WERI-Rb-1 (cell line): Measurements from ENCODE around the gene CSKMT.

ENCODE experiments used
- DNase-seq: peaks from one replicate; pipeline ENCODE4 v3.0.0-alpha.2; 2020
- H3K27ac ChIP-seq: fragments of 250-450 bp; sonication (Bioruptor Pico); 2 replicates; pipeline ENCODE4 v1.5.1; 2020; ENCODE audit warnings: mild to moderate bottlenecking, moderate library complexity
- H3K27me3 ChIP-seq: fragments of 250-450 bp; sonication (Bioruptor Pico); 2 replicates; pipeline ENCODE4 v1.5.1; 2021; ENCODE audit warnings: mild to moderate bottlenecking, low read depth, moderate library complexity; ENCODE audit not compliant: insufficient read depth, severe bottlenecking
- H3K36me3 ChIP-seq: fragments of 250-450 bp; sonication (Bioruptor Pico); 2 replicates; pipeline ENCODE4 v1.5.1; 2020; ENCODE audit warnings: mild to moderate bottlenecking, moderate library complexity
- H3K4me3 ChIP-seq: 2 replicates; pipeline ENCODE4 v1.5.1; 2011; ENCODE audit warnings: low read depth, mild to moderate bottlenecking, control low read depth, low read length
- H3K9me3 ChIP-seq: fragments of 250-450 bp; sonication (Bioruptor Pico); 2 replicates; pipeline ENCODE4 v1.5.1; 2021; ENCODE audit warnings: mild to moderate bottlenecking, moderate library complexity; ENCODE audit not compliant: severe bottlenecking
- CTCF ChIP-seq: IDR thresholded peaks from 2 replicates; pipeline ENCODE4 v1.5.1; 2011; ENCODE audit warnings: low read depth, mild to moderate bottlenecking, control low read depth, inconsistent platforms, low read length

Gene CSKMT

GRCh38 chr11:62666259-62666926, 1.3 kb downstream of the CSKMT start:
- peak overlapping the region; percentile 96 for H3K4me3 ChIP-seq
- no peak for DNase-seq
- H3K27ac ChIP-seq = peak overlapping the region; percentile 87
- peaks cover 47% of the 10 kb centered on the region for H3K36me3 ChIP-seq
- TF ChIP-seq CTCF = no peak
- H3K9me3 ChIP-seq = no peaks in the 10 kb centered on the region
- H3K27me3 ChIP-seq = no peaks in the 10 kb centered on the region

- Histone ChIP-seq H3K27me3 (no peaks in the 10 kb centered on the region), H3K27ac (peak overlapping the region; percentile 87), H3K9me3 (no peaks in the 10 kb centered on the region), H3K4me3 (no peak overlapping the region), H3K36me3 (peaks cover 44% of the 10 kb centered on the region)
- TF ChIP-seq CTCF = no peak
- no peak for DNase-seq
Measured at GRCh38 chr11:62667460-62667859, 2.3 kb downstream of the CSKMT start.

GRCh38 chr11:62669420-62670161, 4.5 kb downstream of the CSKMT start:
- Histone ChIP-seq H3K27ac (peak overlapping the region; percentile 88), H3K36me3 (peaks cover 53% of the 10 kb centered on the region), H3K27me3 (no peaks in the 10 kb centered on the region), H3K4me3 (peak overlapping the region; percentile 34), H3K9me3 (no peaks in the 10 kb centered on the region)
- peak; percentile 79 for DNase-seq
- TF ChIP-seq CTCF = no peak

- no peak for DNase-seq
- peak overlapping the region; percentile 93 for H3K4me3 ChIP-seq
- H3K27me3 ChIP-seq = no peaks in the 10 kb centered on the region
- no peaks in the 10 kb centered on the region for H3K9me3 ChIP-seq
- TF ChIP-seq CTCF = no peak
- peaks cover 58% of the 10 kb centered on the region for H3K36me3 ChIP-seq
- H3K27ac ChIP-seq = peak overlapping the region; percentile 88
Measured at GRCh38 chr11:62671236-62671607, 6.1 kb downstream of the CSKMT start.

- Histone ChIP-seq H3K4me3 (peak within 1 kb of the TSS; percentile 93), H3K36me3 (peaks cover 58% of the 10 kb centered on the region), H3K9me3 (no peaks in the 10 kb centered on the region), H3K27me3 (no peaks in the 10 kb centered on the region), H3K27ac (peak within 1 kb of the TSS; percentile 88)
- peak; percentile 88 for DNase-seq
- no peak for TF ChIP-seq CTCF
Measured at GRCh38 chr11:62671608-62672389, 6.7 kb downstream of the CSKMT start, which contains the start of the genes LBHD1 and UQCC3. TSS of gene LBHD1 (minus strand) at chr11:62672267. CDS start at chr11:62670031, 2,236 bp downstream. TSS of gene UQCC3 (plus strand) at chr11:62671673. CDS start at chr11:62671746, 73 bp downstream.
